Tibial nerve (tissue), 4 donors: ENCODE data around the gene ITGA11.

Experiments
- CTCF ChIP-seq, 5 experiments: fragments of 200-600 bp in 3 of 5; fragments of 450-650 bp in 2 of 5; sonication (generic) in 3 of 5; IDR thresholded peaks; one replicate each; pipeline ENCODE4 v1.5.1; 2016 to 2019; ENCODE audit warnings: antibody characterized with exemption in 5 of 5, mild to moderate bottlenecking in 3 of 5, moderate library complexity in 2 of 5
- EP300 ChIP-seq, 2 donors: sonication (generic); formaldehyde crosslinking; IDR thresholded peaks; one replicate each; pipeline ENCODE4 v1.6.1; 2017; ENCODE audit warnings: antibody characterized with exemption in 2 of 2, mild to moderate bottlenecking in 1 of 2
- POLR2A ChIP-seq, 2 donors: fragments of 450-650 bp; IDR thresholded peaks; one replicate each; pipeline ENCODE4 v1.6.1; 2017; ENCODE audit warnings: antibody characterized with exemption in 2 of 2, mild to moderate bottlenecking in 2 of 2, moderate library complexity in 2 of 2

DNA sequence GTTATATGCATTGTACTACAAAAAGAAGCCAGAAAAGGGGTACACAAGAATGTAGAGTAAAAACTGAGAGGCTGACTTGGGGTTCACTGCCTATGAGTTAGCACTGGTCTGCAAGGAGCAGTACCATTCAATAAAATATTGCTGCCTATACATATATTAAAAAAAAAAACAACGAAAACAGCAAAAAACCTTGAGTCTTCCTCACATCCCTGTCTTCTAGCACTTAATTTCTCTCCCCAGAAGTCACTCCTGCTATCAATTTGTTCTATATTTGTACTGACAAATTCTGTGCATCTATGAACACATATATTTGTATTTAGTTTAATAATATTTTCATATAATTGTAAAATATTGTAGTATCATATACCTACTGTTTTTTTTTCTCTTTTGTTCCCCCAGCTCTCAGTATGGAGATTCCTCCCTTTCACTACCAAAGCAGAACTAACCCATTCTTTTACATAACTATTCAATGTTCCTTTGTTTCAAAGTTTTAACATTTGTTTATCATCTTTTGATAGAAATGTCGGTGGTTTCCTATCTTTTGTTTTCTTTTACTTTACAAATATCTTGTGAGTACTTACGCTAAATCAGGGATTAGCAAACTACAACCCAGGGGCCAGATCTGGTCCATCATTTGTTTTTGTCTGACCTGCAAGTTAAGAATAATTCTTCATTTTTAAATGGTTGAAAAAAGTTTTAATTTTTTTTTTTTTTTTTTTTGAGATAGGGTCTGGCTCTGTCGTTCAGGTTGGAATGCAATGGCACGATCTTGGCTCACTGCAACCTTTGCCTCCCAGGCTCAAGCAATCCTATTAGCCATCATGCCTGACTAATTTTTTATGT is 169.2 kb downstream of the ITGA11 start:
- no peak for TF ChIP-seq CTCF (IDR thresholded peaks at IDR 0.05)
- no peak for TF ChIP-seq EP300 (IDR thresholded peaks at IDR 0.05)
- no peak for TF ChIP-seq POLR2A (IDR thresholded peaks at IDR 0.05)
